Mucosa of stomach (tissue), 1 donor: ENCODE data around the gene FAXC.
"Not testable (repeated sequence)": the region's sequence is repeated elsewhere in the genome, so short reads cannot be mapped to it uniquely, and the experiment has no call there.

Experiments used
- H3K27me3 ChIP-seq: one replicate; pipeline ENCODE4 v1.7.0; 2013; ENCODE audit warnings: mild to moderate bottlenecking, low read length; ENCODE audit not compliant: control insufficient read depth, insufficient read depth
- H3K36me3 ChIP-seq: one replicate; pipeline ENCODE4 v1.7.0; 2013; ENCODE audit warnings: low read length; ENCODE audit not compliant: control insufficient read depth, insufficient read depth
- H3K4me1 ChIP-seq: one replicate; pipeline ENCODE4 v1.7.0; 2013; ENCODE audit warnings: mild to moderate bottlenecking, low read length; ENCODE audit not compliant: control insufficient read depth, insufficient read depth
- H3K4me3 ChIP-seq: one replicate; pipeline ENCODE4 v1.7.0; 2013; ENCODE audit warnings: low read length
- H3K9ac ChIP-seq: one replicate; pipeline ENCODE4 v1.7.0; 2013; ENCODE audit warnings: mild to moderate bottlenecking, low read length, moderate library complexity
- H3K9me3 ChIP-seq: one replicate; pipeline ENCODE4 v1.7.0; 2013; ENCODE audit warnings: mild to moderate bottlenecking, low read length, moderate library complexity; ENCODE audit not compliant: control insufficient read depth
- donor health status: Pancreatic carcinoma.

The FAXC gene

DNA sequence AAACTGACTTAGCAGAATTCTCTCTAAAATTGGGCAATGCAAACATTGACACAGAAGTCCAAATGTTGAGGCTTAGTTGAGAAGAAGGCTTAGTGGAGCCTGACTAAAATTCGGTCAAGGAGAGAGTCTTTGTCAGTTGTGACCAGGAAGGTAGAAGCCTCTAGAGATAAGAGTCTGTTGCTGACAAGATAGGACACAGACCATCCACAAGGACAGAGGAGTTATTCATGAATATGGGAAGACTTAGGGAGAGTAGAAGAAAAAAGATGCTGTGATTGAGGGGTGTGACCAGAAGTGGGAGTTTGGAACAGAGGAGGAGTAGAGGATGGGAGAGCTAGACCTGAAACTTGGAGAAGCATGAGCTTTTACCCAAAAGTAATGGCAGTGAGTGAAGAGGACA, 7.2 kb upstream of the FAXC start:
- Histone ChIP-seq H3K4me1 (no peaks in the 10 kb centered on the region), H3K9me3 (no peaks in the 10 kb centered on the region), H3K4me3 (no peak overlapping the region), H3K9ac (no peak overlapping the region), H3K36me3 (no peaks in the 10 kb centered on the region), H3K27me3 (peaks cover 12% of the 10 kb centered on the region)

DNA sequence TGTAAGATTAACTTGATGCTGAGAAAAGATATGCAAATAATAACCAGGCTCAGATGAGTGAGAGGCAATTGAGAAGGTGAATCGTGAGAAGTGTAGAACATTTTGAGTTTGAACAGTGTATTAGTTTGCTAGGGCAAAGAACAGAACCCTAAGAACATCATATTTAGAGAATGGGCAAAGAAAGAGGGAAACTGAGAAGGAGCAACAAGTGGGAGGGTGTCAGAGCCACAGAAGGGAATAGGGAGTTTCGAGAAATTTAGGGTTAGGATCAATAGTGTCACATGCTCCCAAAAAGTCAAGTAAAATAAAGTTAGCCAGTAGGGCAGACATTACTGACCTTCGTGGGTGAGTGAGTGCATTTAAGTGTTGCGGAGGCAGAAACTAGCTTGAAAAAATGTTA, 5.5 kb upstream of the FAXC start:
- H3K4me1 ChIP-seq, result peaks cover 4% of the 10 kb centered on the region
- no peaks in the 10 kb centered on the region for H3K9me3 ChIP-seq
- H3K9ac ChIP-seq, result no peak overlapping the region
- H3K4me3 ChIP-seq, result no peak overlapping the region
- H3K27me3 ChIP-seq, result peaks cover 20% of the 10 kb centered on the region
- no peaks in the 10 kb centered on the region for H3K36me3 ChIP-seq

DNA sequence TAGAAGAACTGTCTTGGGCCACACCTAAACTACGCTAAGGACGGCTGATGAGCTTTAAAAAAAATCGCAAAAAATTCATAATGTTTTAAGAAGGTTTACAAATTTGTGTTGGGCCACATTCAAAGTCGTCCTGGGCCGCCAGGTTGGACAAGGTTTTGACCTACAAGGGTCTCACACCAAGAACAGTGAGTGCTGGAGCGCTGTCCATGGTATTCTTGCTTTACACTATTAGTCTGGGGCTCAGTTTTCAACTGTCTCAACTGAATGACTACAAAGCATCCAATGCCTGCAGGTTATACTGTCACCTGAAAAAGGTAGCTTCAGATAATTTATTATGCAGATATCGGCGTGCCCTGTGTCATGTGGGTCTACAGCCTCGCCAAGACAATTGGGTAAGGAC, 3.7 kb upstream of the FAXC start:
- no peaks in the 10 kb centered on the region for H3K9me3 ChIP-seq
- no peak overlapping the region for H3K9ac ChIP-seq
- H3K36me3 ChIP-seq, result no peaks in the 10 kb centered on the region
- H3K4me1 ChIP-seq, result peaks cover 4% of the 10 kb centered on the region
- no peak overlapping the region for H3K4me3 ChIP-seq
- peaks cover 30% of the 10 kb centered on the region for H3K27me3 ChIP-seq

DNA sequence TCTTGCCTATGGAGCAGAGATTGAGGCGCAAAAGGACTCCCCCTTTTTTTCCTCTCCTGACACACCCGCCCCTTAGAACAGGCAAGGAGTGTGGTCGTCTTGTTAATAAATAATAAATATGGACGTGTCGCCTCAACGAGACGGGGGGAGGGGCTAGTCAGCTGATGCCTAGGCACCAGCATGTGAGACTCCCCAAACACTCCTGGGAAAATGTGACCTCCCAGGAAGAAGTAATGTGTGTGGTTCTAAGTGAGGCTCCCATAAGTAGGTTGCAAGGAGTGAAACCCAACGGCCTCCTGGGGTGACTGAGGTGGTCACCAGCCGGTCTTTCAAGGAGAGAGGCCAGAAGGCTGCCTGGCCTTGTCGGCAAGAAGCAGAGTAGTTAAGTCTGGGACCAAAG, 1.1 kb upstream of the FAXC start:
- H3K9ac ChIP-seq, result no peak overlapping the region
- no peaks in the 10 kb centered on the region for H3K9me3 ChIP-seq
- no peak overlapping the region for H3K4me3 ChIP-seq

DNA sequence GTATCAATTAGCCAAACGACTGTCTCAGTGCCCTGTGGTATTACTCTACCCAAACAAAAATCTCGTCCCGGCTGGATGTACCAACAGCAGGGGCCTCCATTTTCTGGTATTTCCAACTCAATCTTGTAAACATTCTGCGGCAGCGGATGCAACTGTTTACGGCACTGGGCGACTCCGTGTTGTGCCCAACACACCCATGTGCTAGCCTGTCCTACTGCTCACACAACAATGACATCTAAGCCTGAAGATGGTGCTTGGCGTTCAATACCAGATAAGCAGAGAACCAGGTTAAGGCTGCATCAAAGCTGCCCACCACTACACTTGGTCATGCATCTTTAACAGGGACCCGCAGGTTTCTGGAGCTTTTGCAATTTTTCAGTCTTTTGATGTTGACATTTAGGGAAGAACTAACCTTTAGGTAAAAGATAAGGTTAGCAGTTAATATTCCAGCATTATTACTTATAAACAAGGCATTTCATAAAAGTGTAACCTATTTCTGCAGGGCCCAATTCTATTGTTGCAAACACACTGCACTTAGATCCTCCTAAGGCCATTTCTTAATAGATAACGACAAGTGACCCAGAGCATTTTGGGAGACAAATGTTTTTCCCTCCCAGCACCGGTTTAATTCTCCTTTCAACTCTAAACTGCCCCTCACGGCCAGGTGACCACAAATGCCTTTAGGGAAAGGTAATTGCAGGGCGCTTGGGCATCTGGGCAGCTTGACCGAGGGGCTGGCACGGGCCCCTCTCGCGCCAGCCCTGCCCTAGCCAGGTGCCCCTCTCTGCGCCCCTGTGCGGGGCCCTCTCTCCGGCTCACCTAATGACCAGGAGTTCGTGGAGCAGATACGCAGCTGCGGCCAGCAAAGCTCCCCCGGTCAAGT, 945 bp downstream of the FAXC start:
- Histone ChIP-seq H3K27me3 (peaks cover 23% of the 10 kb centered on the region), H3K4me3 (no peak overlapping the region), H3K9ac (peak overlapping the region; percentile 17), H3K36me3 (no peaks in the 10 kb centered on the region), H3K4me1 (peaks cover 4% of the 10 kb centered on the region), H3K9me3 (no peaks in the 10 kb centered on the region)

More for the DNA sequence above, 1.1 kb upstream of the FAXC start:
- Histone ChIP-seq H3K4me1 (peaks cover 4% of the 10 kb centered on the region), H3K27me3 (peaks cover 30% of the 10 kb centered on the region), H3K36me3 (no peaks in the 10 kb centered on the region)

DNA sequence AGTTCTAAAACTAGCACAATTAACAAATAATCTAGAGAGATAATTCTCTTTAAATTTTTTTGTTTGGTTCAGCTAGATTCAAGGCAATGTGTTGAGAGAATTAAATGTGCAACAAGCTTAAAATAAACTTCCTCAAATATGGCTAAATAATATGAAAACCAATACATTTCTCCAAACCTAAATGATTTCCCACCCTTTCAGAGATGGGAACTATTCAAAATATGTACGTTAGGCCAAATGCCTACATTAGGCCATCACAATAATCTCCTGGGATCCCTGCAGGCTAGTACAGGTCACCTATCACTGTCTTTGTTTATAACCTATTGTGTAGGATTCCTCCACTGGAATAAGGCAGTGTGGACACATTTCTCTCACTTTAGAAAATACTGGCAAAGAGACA, 1.7 kb downstream of the FAXC start:
- no peak overlapping the region for H3K4me3 ChIP-seq
- H3K4me1 ChIP-seq, result peaks cover 4% of the 10 kb centered on the region
- no peaks in the 10 kb centered on the region for H3K36me3 ChIP-seq
- H3K27me3 ChIP-seq, result peaks cover 21% of the 10 kb centered on the region
- no peaks in the 10 kb centered on the region for H3K9me3 ChIP-seq
- H3K9ac ChIP-seq, result no peak overlapping the region

DNA sequence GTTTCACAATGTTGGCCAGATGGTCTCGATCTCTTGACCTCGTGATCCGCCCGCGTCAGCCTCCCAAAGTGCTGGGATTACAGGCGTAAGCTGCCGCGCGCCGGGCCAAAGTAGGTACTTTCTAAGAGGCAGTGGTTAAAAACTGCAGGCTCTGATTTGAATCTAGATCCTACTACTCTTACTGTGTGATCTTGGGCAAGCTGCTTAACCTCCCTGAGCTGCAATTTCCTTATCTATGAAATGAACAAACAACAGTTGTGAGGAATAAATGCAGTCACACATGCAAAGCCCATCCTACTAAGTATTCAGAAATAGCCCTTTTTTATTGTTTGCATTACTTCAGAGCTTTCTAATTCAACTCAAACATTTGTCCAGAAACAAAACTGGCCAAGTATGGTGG, 2.9 kb downstream of the FAXC start:
- Histone ChIP-seq H3K9me3 (no peaks in the 10 kb centered on the region), H3K4me1 (peaks cover 4% of the 10 kb centered on the region), H3K27me3 (peaks cover 18% of the 10 kb centered on the region), H3K9ac (no peak overlapping the region), H3K4me3 (no peak overlapping the region), H3K36me3 (no peaks in the 10 kb centered on the region)

DNA sequence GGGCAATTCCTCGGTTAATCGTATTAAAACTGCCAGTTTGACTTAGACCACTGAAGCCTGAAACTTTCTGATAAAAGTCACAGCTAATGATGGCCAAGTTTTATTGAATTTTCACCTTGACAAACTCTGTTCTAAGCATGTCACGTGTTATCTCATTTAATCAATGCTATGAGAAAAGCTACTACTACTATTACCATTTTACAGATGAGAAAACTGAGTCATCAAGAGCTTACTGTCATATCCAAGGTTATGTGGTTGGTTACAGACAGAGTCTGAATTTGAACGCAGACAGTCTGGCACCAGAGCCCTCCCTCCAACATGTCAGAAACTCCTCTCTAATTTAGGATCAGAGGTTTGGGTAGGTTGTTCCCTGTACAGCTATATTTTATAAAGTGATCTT, 4.3 kb downstream of the FAXC start:
- H3K9me3 ChIP-seq, result no peaks in the 10 kb centered on the region
- H3K9ac ChIP-seq, result no peak overlapping the region
- H3K4me1 ChIP-seq, result no peaks in the 10 kb centered on the region
- H3K36me3 ChIP-seq, result no peaks in the 10 kb centered on the region
- H3K4me3 ChIP-seq, result no peak overlapping the region
- H3K27me3 ChIP-seq, result peaks cover 11% of the 10 kb centered on the region

DNA sequence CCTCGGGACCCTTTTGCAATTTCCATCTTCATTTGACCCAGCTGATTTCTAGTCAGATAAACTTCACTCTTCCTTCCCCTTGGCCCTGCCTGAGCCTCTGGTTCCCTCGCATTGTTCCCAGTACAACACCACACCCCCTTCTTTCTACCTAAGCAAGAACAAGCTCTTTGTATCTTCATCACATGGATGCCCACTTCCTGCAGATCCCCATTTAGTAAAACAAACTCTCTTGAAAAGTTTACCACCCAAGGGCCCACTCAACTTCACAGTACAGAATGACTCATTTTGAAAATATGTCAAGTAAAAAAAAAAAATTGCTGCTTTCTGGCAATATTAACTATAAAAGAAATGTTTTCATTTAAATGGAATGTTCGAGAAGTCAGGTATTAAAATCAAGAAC, 5.2 kb downstream of the FAXC start:
- Histone ChIP-seq H3K27me3 (peaks cover 9% of the 10 kb centered on the region), H3K4me3 (no peak overlapping the region), H3K36me3 (no peaks in the 10 kb centered on the region), H3K4me1 (no peaks in the 10 kb centered on the region), H3K9ac (no peak overlapping the region), H3K9me3 (no peaks in the 10 kb centered on the region)

DNA sequence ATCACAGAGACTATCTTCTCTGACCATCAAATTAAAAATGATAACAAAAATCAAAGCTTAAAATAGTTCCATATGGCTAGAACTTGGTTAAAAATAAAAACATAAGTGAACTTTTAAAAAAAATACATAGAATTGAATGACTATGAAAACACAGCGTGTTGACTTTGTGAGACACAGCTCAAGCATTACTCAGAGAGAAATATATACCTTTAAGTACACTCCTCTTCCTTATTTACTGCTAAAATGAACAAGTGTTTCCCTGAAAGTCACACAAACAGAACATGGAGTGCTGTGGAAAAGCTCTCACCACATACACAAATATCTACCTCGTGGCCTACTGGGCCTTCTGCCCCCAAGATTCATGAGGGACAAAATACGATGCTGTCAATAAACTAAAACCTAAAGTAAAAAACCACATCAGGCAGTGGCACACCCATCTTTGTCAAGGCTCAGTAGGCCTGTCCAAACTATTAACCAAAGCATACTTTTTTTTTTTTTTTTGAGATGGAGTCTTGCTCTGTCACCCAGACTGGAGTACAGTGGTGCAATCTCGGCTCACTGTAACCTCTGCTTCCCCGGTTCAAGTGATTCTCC, 7.5 kb downstream of the FAXC start:
- H3K4me3 ChIP-seq, result no peak overlapping the region

DNA sequence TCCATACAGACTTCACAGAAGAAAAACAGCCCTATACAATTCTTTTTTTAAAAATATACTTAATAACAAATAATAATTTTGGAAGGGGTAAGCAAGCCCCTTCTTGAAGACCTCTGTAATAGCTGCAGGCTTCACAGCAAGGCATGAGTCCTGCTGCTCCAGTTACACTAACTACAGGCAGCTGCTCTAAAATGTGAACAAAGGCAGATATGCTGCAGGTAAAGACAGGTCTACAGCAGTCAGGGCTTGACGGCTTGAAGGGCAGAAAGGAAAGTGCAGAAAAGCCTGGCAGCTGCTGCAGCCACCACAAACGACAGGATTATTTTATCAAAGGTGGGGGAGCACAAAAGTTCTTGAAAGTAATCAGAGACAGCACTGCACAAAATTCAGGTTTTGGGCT, 11.3 kb downstream of the FAXC start:
- no peaks in the 10 kb centered on the region for H3K36me3 ChIP-seq
- no peak overlapping the region for H3K4me3 ChIP-seq
- H3K4me1 ChIP-seq, result peaks cover 3% of the 10 kb centered on the region
- no peaks in the 10 kb centered on the region for H3K9me3 ChIP-seq
- no peak overlapping the region for H3K9ac ChIP-seq
- H3K27me3 ChIP-seq, result no peaks in the 10 kb centered on the region

More for the DNA sequence above, 7.5 kb downstream of the FAXC start:
- H3K9ac ChIP-seq, result no peak overlapping the region
- H3K4me1 ChIP-seq, result no peaks in the 10 kb centered on the region
- H3K9me3 ChIP-seq, result no peaks in the 10 kb centered on the region
- H3K27me3 ChIP-seq, result no peaks in the 10 kb centered on the region
- no peaks in the 10 kb centered on the region for H3K36me3 ChIP-seq

DNA sequence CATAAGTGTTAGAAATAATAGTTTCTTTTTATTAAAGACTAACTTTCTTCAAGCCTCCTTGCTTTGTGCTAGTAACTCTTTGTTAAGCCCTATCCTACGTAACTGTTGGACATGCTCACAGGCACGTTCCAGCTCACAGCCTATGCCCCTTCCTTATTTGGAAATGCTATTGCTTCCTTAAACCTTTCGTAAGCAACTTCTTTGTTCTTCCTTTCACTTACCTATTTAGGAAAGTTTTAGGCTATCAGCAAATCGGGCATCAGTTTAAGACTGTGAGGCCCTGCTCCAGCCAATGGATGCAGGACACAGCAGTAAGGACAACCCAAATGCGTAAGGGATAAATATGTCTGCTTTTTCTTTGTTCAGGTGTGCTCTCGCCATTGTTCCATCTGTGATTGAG, 14.2 kb downstream of the FAXC start:
- not testable (repeated sequence) for H3K9ac ChIP-seq, H3K36me3 ChIP-seq, H3K4me1 ChIP-seq, H3K27me3 ChIP-seq, H3K4me3 ChIP-seq, H3K9me3 ChIP-seq
